Measurements from ENCODE around the gene ARHGAP10. TPM values are rescaled to one million over a fixed set of nuclear protein-coding genes. Genes with fewer than 3 reads are reported as not detected.
A peak's percentile ranks its signal among the peaks of the same experiment; 100 is the strongest.

The ARHGAP10 gene
- total RNA-seq, 1 donor from 2014 or later, result 15.8 TPM

DNA sequence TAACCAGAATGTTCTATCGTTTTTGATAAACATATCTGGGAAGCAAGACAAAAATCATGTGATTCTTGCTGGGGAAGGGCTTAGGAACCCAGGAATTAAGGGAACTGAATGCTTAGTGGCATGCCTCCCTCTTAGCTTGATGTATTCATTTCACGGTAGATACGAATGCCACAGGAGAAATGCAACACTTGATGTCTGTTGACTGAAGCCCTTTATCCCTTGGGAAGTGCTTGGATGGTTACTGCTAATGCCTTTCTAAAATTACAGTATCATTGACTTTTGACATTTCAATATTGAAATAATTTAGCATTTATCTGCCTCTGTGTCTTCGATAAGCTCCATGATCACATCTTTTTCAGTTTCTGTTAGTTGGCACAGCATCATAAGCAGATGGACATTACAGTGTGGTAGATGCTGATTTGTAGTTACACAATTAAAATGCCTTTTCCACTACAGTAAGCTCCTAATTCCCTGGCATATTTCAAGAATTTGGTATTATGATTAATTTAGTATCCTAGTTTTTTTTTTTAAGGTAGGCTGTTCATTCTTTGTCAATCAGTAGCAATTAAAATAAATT lies 226.7 kb downstream of the ARHGAP10 start:
- ATAC-seq, result no peak

DNA sequence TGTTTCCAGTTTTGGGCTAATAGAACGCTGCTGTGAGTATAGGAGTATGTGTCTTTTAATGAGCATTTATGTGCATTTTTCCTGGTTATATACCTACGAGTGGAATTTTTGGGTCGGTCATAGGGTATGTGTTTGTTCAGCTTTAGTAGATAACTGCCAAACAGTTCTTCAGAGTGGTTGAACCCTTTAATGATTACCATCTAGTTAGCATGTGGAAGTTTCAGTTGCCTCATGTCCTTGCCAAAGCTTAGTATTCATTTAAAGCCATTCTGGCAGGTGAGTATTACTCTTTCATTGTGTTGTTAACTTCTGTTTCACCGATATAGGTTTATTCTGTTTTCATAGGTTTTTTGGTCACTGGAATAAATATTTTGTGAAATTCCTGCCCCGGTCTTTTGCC lies 229.1 kb downstream of the ARHGAP10 start:
- ATAC-seq, result no peak

DNA sequence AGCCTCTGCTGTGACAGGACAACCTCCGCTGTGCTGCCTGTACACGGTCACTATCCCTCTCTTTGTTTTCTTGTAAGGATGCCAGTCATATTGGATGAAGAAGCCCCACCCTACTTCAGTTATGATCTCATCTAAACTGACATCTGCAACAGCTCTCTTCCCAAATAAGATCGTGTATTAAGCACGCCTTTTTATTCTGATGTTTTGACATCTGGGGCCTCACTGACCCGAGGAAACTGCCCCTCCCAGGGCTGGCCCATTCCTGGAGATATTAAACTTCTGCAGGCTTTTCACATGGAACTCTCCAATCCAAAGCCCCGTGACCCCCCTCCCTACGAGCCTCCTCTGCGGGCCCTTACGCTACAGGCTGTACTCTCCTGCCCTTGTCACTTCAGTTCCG lies 232.0 kb downstream of the ARHGAP10 start:
- ATAC-seq, result no peak

DNA sequence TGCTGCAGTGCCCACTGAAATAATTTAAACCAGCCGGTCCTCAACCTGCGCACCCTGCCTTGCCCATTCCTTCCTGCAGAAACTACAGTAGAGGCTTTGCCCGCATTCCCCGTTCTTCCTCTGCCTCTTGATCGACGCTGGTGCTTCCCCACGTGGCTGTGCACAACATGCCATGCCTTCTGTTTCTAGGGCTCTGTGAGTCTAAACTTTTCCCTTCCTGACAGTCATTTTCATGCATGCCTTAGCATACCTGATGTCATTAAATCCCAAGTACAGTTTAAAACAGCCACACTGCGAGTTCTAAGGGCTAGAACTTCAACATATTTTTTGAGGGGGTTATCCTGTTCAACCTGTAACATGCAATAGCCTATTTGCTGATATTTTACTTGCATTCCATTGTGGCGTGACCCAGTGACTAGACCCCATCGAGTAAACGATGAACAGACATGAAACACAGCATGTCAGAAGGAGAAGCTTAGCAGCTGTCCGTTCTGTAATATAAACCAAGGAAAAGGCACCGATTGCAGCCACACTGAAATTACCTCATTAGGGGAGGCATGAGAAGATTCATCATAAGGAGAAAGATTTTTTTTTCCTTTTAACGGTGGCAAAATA lies 232.5 kb downstream of the ARHGAP10 start:
- ATAC-seq, result no peak

DNA sequence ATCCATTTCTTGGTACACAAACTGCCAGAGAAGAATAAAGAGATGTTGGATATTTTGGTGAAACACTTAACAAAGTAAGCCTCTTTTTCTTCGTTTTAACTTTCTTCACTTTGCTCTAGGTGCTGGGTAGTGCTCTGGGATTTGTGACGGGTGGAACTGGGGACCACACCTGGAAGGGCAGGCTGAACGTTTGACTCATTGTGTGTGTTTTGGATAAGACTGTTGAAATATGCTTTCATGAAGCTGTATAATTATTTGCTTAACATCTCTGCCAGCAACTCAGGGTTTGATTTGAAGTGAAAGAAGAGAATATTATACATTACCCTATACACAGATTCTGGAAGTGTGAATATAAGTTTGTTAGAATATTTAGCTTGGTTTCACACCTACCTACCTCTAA lies 233.2 kb downstream of the ARHGAP10 start:
- ATAC-seq, result peak; percentile 87

DNA sequence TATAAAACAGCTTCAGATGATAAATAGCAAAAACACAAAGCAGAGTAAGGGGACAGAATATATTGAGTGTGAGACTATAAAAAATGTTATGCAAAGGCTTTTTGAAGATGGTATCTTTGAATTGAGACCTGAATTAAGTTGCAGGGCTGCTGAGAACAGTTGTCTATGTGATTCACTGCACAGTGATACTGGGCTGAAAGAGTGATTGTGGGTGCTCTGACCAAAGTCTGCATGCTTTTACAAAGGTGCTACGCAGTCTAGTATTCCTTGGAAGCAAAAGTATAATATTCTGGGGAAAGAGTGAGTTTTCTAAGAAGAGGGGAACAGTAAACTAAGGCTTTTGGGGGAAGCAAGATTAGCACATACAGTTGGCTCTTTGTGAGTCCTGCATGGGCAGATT lies 234.0 kb downstream of the ARHGAP10 start:
- ATAC-seq, result no peak

DNA sequence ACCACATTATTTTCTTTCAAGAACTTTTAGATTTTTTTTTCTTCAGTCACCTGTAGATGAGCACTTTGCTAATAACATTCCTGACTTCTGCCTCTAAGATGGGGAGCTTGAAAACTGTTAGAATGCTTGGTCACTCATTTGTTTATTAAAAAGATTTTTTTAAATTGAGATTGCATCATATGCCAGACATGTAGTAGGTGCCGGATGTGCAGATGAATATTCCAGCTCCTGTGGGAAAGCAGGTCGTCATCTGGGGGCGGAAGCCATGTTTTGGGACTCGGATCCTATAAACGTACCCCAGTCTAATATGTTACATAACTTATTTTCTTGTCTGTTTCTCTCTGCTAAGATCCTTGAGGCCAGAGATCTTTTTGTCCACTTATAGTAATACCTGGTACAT lies 236.8 kb downstream of the ARHGAP10 start:
- ATAC-seq, result no peak

DNA sequence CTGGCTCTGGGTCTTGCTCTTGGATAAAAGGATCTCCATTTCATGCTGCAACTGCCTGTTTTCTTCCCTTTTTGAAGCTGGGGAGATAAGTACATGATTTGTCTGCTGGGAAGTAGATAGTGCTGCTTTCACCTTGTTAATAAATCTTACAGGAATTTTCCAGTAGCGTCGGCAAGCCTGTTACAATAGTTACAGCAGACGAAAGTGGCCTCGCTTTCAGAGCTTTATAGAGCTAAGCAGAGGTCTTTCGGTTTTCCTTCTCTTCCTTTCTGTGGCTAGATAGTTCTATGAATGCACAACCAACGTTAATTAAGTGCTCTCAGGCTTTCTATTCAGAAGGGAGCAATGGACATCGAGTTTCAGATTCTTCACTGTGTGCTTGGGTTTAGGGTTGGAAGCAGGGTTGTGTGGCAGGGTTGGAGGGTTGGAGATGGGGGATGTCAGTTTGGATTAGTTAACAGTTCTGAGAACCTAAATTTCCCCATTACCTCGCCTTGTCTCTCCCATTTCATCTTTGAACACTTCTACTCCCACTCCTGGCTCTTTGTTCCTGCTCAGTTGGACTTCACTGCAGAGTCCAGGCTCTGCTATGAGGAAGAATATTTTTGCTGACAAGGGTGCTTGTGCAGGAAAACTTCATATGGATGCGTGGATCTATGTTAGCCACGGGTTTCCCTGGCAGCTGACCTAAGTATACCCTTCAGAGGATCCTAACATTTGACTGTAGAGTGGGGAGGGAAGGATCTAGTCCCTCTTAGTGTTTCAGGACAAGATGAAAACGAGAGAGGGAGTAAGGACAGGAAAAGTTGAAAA lies 237.9 kb downstream of the ARHGAP10 start:
- no peak for ATAC-seq

DNA sequence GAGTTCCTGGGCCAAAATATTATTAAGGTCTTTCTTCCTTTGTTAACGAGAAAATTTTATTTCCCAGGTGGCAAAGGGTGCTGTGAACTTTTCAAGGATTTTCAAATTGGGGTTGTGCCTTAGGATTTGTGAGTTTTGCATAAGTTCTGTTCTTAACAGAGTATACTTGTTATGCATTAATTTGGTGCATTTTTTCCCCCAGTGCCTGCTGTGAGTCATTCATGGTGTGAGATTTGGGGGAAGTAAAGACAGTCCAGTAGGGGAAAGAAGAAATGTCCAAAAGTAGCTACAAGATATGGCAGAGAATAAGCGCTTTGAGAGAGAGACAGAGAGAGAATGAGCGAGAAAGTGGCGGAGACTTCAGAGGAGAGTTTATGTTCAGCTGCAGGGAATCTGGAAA lies 239.2 kb downstream of the ARHGAP10 start:
- no peak for ATAC-seq

DNA sequence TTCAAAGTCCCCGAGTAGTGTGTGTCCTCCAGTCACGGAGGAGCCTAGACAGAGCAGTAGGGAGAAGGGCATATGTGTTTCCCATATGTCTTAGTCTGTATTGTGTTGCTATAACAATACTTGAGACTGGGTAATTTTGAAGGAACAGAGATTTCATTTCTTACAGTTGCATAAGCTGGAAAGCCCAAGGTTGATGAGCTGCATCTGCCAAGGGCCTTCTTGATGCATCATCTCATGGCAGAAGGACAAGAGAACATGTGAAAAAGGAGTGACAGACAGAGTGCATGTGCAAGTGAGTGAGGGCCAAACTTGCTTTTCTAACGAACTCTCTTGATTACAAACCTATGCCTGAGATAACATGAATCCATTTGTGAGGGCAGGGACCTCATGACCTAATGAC lies 243.4 kb downstream of the ARHGAP10 start:
- ATAC-seq, result no peak

DNA sequence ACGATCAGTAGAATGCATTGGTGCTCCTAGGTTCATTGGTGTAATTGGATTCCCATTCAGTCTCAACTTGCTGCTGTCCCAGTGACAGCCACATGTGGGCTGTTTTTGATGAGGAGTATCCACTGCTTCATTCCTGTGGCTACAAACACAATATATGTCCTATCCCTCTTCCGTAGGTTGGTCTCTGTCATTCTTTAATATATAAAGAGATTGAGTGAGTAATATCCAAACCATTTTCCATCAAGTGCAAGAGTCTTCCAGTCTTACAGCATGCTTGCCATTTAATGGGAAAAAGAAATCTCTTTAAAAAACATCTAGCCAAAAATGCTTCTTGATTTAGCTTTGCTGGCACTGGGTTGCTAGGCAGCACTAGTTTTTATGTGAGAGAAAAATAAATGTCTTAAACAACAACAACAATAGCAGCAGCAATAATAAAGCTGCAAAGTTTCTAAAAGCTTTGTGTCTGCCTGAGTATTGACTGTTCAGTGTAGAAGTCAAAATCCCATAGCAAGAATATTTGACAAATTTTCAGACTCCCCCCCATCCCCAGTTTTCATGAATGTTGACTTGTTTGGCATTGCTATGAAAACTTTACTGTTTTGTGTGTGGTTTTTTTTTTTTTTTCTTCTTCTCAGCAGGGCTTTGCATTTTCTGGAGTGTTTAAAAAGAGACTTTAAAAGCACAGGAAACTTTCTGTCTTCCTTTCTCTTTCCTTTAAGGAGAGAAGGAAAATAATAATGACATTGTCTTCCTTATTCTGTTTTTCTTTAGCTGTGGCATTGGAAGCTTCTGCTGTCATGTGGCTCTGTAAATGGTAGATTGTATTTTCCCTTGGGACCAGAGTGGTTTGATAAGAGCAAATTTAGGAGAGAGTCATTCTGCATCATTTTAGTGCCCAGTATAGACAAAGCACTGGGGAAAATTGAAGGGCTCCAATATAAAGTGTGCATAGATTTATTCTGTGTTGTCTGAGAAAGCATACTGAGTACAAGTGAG lies 244.3 kb downstream of the ARHGAP10 start:
- no peak for ATAC-seq

DNA sequence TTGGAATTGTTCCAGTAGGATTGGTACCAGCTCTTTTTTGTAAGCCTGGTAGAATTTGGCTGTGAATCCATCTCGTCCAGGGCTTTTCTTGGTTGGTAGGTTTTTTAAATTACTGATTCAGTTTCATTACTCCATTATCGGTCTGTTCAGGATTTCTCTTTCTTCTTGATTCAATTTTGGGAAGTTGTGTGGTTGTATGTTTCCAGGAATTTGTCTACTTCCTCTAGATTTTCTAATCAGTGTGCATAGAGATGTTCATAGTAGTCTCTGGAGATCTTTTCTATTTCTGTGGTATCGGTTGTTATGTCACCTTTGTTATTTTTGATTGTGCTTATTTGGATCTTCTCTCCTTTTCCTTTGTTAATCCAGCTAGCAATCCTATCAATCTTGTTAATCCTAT lies 248.7 kb downstream of the ARHGAP10 start:
- no peak for ATAC-seq

DNA sequence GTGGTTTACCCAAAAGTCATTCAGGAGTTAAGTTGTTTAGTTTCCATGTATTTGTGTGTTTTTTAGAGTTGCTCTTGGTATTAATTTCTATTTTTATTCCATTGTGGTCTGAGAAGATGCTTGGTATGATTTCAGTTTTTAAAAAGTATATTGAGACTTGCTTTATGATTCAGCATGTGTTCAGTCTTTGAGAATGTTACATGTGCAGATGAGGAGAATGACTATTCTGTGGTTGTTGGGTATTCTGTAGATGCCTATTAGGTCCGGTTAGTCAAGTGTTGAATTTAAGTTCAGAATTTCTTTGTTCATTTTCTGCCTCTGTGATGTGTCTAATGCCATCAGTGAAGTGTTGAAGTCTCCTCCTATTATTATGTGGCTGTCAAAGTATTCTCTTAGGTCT lies 249.4 kb downstream of the ARHGAP10 start:
- no peak for ATAC-seq

DNA sequence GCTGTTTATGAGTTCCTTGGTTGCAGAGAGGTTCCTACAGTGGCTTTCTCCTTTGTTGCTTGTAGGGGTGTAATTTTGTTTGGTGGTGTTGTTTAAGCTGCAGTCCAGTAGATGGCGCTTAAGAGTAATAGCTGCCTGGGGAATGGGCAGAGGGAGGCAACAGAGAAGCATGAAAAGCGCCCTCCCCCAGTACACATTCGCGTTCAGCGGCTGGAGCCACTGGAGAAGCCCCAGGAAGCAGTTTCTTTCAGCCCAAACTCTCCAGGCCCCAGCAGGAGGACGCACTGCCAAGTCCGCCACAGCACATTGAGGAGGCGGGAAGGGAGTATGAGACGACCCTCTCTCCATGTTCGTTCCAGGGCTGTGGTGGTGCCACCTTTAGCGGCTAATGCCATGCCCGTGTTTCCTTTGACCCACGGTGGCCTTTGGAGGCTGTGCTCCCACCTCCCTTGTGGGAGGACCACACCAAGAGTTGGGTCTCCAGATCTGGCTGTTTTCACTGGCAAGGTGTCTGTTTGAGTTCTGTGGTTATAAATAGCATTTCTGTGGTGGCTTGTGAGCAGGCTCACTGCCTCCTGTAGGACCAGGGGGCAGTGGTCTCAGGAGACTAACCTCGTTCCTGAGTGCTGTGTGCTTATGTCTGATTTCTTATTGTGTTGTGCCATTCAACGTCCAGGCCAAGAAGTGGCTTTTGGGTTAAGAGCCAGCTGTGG lies 252.3 kb downstream of the ARHGAP10 start:
- no peak for ATAC-seq

DNA sequence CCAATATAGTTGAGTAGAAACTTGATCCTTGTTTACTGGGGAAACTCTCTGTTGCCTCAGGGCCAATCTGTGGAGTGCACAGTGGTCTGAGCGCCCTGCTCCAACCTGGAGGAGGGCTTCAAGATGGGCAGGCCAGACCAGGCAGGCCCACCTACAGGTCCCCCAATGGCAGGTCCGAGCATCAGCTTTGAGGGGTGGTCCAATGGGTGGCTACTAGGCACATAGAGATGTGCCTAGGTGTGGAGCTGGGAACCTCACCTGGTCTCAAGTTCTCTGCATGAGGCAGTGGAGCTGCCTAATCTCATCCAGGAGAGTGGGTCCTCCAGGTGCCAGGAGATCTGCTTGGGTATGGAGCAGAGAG lies 252.9 kb downstream of the ARHGAP10 start:
- no peak for ATAC-seq

DNA sequence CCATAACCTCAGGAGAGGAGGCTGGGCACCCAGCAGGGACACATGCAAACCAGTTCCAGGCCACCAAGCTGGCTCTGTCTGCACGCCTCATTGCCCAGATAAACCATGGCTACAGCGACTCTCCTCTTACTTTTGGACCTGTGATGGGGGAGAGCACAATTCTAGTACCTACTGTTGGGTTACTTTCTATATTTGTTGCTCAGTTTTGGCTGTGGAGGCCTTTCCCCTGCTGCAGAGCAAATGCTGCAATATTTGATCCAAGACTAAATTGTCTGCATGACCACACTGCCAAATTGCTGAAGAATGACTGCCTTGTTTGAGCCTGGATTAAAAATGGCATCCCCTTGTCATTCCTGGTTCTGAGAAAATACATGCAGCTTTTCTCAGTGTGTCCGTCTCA lies 253.5 kb downstream of the ARHGAP10 start:
- ATAC-seq, result no peak

DNA sequence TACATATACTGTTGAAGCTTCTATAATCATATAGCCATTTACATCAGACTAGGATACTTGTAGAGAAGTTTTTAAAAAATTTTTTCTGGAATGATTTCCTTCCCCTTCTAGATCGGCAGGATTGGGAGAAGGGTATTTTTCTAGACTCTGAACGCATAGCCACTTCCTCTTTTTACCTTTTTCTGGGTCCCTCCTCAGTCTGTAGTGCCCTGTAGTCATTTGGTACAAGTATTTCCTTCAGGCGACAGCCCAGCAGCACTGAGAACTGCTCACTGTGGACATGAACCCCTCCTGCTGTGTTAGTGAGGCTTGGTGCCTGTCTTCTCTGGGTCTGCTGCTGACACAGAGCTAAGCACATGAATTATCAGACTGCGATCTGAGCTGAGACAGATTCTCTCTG lies 255.4 kb downstream of the ARHGAP10 start:
- ATAC-seq, result no peak

DNA sequence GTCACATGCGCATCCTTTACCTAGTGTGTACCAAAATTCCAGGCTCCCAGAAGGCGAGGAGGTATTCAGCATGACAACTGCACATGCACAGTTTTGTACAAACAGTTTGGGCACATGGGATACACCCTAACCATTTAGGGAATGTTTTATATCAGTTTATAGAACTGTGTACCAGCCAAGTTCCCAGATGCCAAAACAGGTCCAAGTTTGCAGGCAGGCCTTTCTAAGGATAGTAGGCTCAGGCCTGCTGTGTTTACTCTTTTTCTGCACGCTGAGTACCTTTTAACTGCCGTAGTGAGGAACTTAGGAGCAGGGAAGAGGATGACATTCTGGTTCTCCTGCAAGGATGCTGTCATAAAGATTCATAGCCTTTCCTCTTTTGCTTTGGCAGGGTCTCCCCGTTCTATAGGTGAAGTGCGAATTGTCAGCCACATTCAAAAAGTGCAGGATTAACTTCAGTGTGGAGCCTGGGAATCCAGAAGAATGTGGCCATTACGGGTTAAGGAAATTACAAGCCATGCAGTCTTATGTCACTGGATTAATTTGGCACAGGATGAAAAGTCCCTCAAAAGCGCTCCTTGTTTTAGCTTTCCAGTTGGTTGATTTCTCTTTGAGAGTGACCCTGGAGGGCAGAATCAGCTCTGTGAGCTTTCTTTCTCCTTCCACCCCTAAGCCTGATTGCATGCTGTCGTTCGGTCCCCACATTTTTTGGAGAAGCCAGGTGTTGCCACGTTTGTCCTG lies 259.8 kb downstream of the ARHGAP10 start:
- no peak for ATAC-seq

DNA sequence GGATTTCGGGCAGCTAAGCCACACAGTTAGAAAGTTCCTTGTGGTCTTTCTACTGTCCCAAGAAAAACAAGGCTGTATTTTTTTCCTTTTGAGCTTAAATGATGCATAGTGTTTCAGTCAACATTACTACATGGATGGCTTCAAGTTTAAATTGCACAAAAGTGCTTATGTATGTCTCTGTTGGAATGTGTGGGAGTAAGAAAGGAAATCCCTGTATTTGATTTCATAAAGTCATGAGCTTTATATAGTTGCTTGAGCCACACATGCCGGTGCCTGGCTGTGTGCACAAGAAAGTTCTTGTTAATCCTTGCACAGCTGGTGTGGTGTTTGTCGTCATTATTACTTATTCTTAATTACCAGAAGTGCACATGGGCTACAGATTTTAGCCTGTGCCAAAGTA lies 262.2 kb downstream of the ARHGAP10 start:
- no peak for ATAC-seq

DNA sequence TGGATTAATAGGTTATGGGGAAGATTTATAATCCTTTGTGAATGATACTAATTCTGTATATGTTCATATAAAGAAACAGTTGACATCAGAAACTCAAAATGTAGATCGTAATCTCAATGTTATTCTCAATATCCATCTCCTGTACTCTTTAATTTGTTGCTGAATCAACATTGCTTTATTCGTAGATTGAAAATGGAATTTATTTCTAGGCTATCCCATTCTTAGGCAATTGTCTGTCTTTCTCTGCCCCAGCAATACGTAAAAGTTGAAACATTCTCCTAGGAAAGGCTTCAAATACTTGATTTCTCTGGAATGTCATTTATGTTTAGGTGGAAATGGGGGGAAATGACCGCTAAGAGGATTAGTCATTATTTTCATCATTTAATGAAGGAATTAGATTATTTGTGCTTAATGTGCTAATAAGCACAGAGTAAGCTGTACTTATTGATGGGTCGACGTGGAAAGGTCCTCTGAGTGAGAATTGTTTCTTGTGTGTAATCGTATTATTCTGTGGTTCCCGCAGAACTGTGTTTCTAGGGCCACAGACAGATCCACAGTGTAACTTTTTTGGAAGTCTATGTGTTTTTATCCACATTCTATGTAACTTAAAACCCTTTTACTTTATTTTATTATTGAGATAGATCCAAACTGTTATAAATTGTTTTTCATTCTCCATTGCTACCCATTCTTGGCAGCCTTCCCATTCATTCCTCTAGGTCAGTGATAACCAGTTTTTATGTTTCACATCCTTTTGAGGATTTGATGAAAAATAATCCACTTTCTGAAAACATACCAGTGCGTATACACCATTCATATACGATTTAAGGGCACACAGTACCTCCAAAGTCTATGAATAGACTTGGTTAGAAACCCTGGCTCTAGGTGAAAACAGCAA lies 262.9 kb downstream of the ARHGAP10 start:
- no peak for ATAC-seq

Data from esophagus mucosa (tissue), 1 donor.